Left lung (tissue), 14 donors: ENCODE results near the gene CENPK. TPM values are rescaled to one million over a fixed set of nuclear protein-coding genes. Genes with fewer than 3 reads are reported as not detected.
"Not testable (repeated sequence)": the region's sequence is repeated elsewhere in the genome, so short reads cannot be mapped to it uniquely, and the experiment has no call there.

Experiments
- ATAC-seq: fragments of 200-7000 bp; cut with Tn5 transposase; one replicate; pipeline ENCODE4 v1.9.1; 2020; ENCODE audit warnings: moderate library complexity
- DNase-seq, 4 donors: peaks; one replicate each; pipeline ENCODE4 v3.0.0-alpha.2; 2013 to 2020
- H3K27ac ChIP-seq, 2 donors: fragments of 200-600 bp; sonication (generic) in 1 of 2; one replicate each; pipeline versions ENCODE4 v1.5.0 to v1.8.0; 2020 to 2021
- H3K27me3 ChIP-seq, 2 donors: fragments of 200-600 bp; sonication (generic) in 1 of 2; one replicate each; pipeline versions ENCODE4 v1.5.0 to v1.8.0; 2020 to 2021
- H3K36me3 ChIP-seq, 2 donors: fragments of 200-600 bp; sonication (generic) in 1 of 2; one replicate each; pipeline versions ENCODE4 v1.5.0 to v1.8.0; 2020 to 2021
- H3K4me1 ChIP-seq, 2 donors: fragments of 200-600 bp; one replicate each; pipeline ENCODE4 v1.8.0; 2021
- H3K4me3 ChIP-seq, 2 donors: fragments of 200-600 bp; sonication (generic) in 1 of 2; one replicate each; pipeline versions ENCODE4 v1.5.0 to v1.8.0; 2020 to 2021; ENCODE audit warnings: mild to moderate bottlenecking in 1 of 2
- H3K9me3 ChIP-seq, 2 donors: fragments of 200-600 bp; sonication (generic) in 1 of 2; one replicate each; pipeline versions ENCODE4 v1.5.0 to v1.8.0; 2020 to 2021
- CTCF ChIP-seq, 2 donors: fragments of 200-600 bp; sonication (generic) in 1 of 2; IDR thresholded peaks; one replicate each; pipeline versions ENCODE4 v1.5.0 to v1.8.0; 2021; ENCODE audit warnings: antibody characterized with exemption in 2 of 2
- intact Hi-C, 2 donors: fragments of 100-400 bp; cut with DNase I; formaldehyde crosslinking; loops; one replicate each; pipeline versions ENCODE4 v1.11.2 to v1.14.2; 2022
- long read RNA-seq, 12 donors: library from polyadenylated mRNA in 2 of 12; unstranded in 2 of 12; transcript quantifications; one replicate each; pipeline ENCODE4 v2.0.0 and lab custom pipeline, GENCODE V29; 2019 to 2026
- polyA plus RNA-seq, 6 donors: library from polyadenylated mRNA; unstranded; fragments of 120-200 nt; gene quantifications; one replicate each; pipeline ENCODE4 v1.2.1, GENCODE V29; 2013; ENCODE audit not compliant: insufficient read length in 6 of 6
- total RNA-seq, 2 donors: library from RNA; stranded (reverse); fragmentation: NEBNext Ultra II Directional; extraction: Animal tissue kit (Norgen Biotek cat#: 25700); gene quantifications; one replicate each; pipeline ENCODE4 v1.2.1, GENCODE V29; 2021
- donor health status: DM: no; HTN: yes; CAD: no.
- donor health status: DM: no; HTN: no; CAD: no.

Gene CENPK
- total RNA-seq (10 to 100 TPM in 1 of 2 donors, 1 to 10 TPM in 1; 8.3 to 11.3 TPM), polyA plus RNA-seq (10 to 100 TPM; 42.1 to 68.2 (median 55.9) TPM)
- long read RNA-seq, donor 1, partial matches to known transcripts: 15 of 22 reads
- long read RNA-seq, donor 1, other reads (novel, unspliced or antisense): 0 of 22 reads
- long read RNA-seq, donor 2, transcript CENPK-204 (2 exons, 634 nt): major isoform, 6 of 204 reads
- long read RNA-seq, donor 2, partial matches to known transcripts: 190 of 204 reads
- long read RNA-seq, donor 2, other reads (novel, unspliced or antisense): 0 of 204 reads
- long read RNA-seq, donor 3, partial matches to known transcripts: 0 of 10 reads
- long read RNA-seq, donor 3, other reads (novel, unspliced or antisense): 0 of 10 reads
- long read RNA-seq, donor 4, partial matches to known transcripts: 4 of 5 reads
- long read RNA-seq, donor 4, other reads (novel, unspliced or antisense): 1 of 5 reads
- long read RNA-seq, donor 5, partial matches to known transcripts: 0 of 6 reads
- long read RNA-seq, donor 5, other reads (novel, unspliced or antisense): 0 of 6 reads
- long read RNA-seq, donor 6, partial matches to known transcripts: 15 of 25 reads
- long read RNA-seq, donor 6, other reads (novel, unspliced or antisense): 0 of 25 reads
- long read RNA-seq, donor 7, partial matches to known transcripts: 54 of 75 reads
- long read RNA-seq, donor 7, other reads (novel, unspliced or antisense): 13 of 75 reads
- long read RNA-seq, donor 8, partial matches to known transcripts: 0 of 4 reads
- long read RNA-seq, donor 8, other reads (novel, unspliced or antisense): 0 of 4 reads
- long read RNA-seq, donor 9: 0 reads
- long read RNA-seq, donor 10, partial matches to known transcripts: 1 of 1 reads
- long read RNA-seq, donor 10, other reads (novel, unspliced or antisense): 0 of 1 reads
- long read RNA-seq, donor 11, partial matches to known transcripts: 0 of 5 reads
- long read RNA-seq, donor 11, other reads (novel, unspliced or antisense): 0 of 5 reads
- long read RNA-seq, donor 12, partial matches to known transcripts: 102 of 108 reads
- long read RNA-seq, donor 12, other reads (novel, unspliced or antisense): 0 of 108 reads

- H3K27ac ChIP-seq: peak within 1 kb of the TSS; percentile 77 to 95
- peak; percentile 94 to 96 (median 96) for DNase-seq
- no peaks in the 10 kb centered on the region for H3K27me3 ChIP-seq
These were observed at the start of gene CENPK, which contains the start of gene PPWD1 for GRCh38 chr5:65562731-65563701. Gene CENPK (minus strand): TSS chr5:65563168. CDS start chr5:65554907, 8,261 bp downstream. Gene PPWD1 (plus strand): TSS chr5:65563296. CDS start chr5:65563311, 15 bp downstream.

GRCh38 chr5:65612298-65612907 is 49.4 kb upstream of the CENPK start:
- intact Hi-C loops: no loop called here
- Histone ChIP-seq H3K36me3 (peaks cover 0 to 79% of the 10 kb centered on the region in 2 donors), H3K4me1 (no peaks in the 10 kb centered on the region), H3K9me3 (no peaks in the 10 kb centered on the region), H3K27me3 (no peaks in the 10 kb centered on the region), H3K27ac (peak overlapping the region in 1 of 2 donors; percentile 29), H3K4me3 (no peak overlapping the region)
- DNase-seq (peak in 2 of 4 donors; percentile 3 to 48), ATAC-seq (peak; percentile 71)
- TF ChIP-seq CTCF (IDR thresholded peaks at IDR 0.05): no peak

More at GRCh38 chr5:65562731-65563701, at the start of gene CENPK, which contains the start of gene PPWD1:
- H3K36me3 ChIP-seq: peaks cover 0 to under 1% of the 10 kb centered on the region in 2 donors
- intact Hi-C loops: no loop called here
- peak within 1 kb of the TSS; percentile 62 to 81 for H3K4me3 ChIP-seq
- peaks cover 18 to 44% of the 10 kb centered on the region in 2 donors for H3K4me1 ChIP-seq
- no peaks in the 10 kb centered on the region for H3K9me3 ChIP-seq
- TF ChIP-seq CTCF (IDR thresholded peaks at IDR 0.05): no peak
- peak; percentile 100 for ATAC-seq

GRCh38 chr5:65611524-65611923 is 48.6 kb upstream of the CENPK start:
- Histone ChIP-seq H3K9me3 (no peaks in the 10 kb centered on the region), H3K4me3 (no peak overlapping the region), H3K27ac (peak overlapping the region in 1 of 2 donors; percentile 29), H3K36me3 (peaks cover 0 to 85% of the 10 kb centered on the region in 2 donors), H3K4me1 (no peaks in the 10 kb centered on the region), H3K27me3 (no peaks in the 10 kb centered on the region)
- intact Hi-C loops: no loop called here
- DNase-seq: peak in 3 of 4 donors; percentile 13 to 73 (median 34)
- no peak for TF ChIP-seq CTCF (IDR thresholded peaks at IDR 0.05)
- ATAC-seq: peak; percentile 97

GRCh38 chr5:65601761-65602160 is 38.8 kb upstream of the CENPK start:
- ATAC-seq, H3K4me3 ChIP-seq, DNase-seq, H3K9me3 ChIP-seq, H3K27me3 ChIP-seq, H3K27ac ChIP-seq, H3K4me1 ChIP-seq, intact Hi-C loops: not testable (repeated sequence)
- H3K36me3 ChIP-seq: peaks cover 0 to 78% of the 10 kb centered on the region in 2 donors
